ENCODE data around the gene IFI27L1.

The IFI27L1 gene

DNA sequence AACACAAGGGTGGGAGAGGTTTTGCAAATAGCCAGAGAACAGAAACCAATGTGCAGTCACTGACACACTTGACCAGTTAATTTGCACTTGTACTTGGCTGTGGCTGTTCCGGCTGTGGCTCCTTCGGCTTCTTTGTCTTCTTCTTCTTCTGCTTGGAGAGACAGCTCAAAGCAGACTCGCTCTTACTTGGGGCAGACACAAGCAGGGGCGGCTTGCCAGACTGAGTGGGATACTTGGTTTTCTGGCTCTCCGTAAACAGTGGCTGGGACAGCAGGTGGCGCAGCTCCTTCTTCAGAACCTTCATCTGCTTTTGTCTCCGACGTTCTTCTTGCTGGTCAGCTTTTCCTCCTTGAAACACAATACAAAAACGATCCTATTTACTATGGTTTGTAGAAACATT is 30.0 kb upstream of the IFI27L1 start:
- Histone ChIP-seq H3K27me3 (ENCODE audit: insufficient read depth, low read length, poor library complexity, severe bottlenecking) (no peaks in the 10 kb centered on the region), H3F3A (ENCODE audit: low read depth) (no peaks in the 10 kb centered on the region), H3K9me2 (replicated peaks; ENCODE audit: low read depth, low read length) (no peaks in the 10 kb centered on the region), H3K79me2 (ENCODE audit: insufficient read depth, low read length) (no peaks in the 10 kb centered on the region), H3K9me3 (ENCODE audit: insufficient read depth, low read depth, low read length) (no peaks in the 10 kb centered on the region), H3K4me2 (ENCODE audit: low read depth, low read length, poor library complexity, severe bottlenecking) (no peak overlapping the region), H2AFZ (ENCODE audit: low read length) (no peak overlapping the region), H3K36me3 (ENCODE audit: insufficient read depth, low read length) (peaks cover 95% of the 10 kb centered on the region; the same call in 1 of the 2 replicates), H3K4me1 (ENCODE audit: insufficient read depth, low read length, poor library complexity, severe bottlenecking) (no peaks in the 10 kb centered on the region), H3K9ac (ENCODE audit: low read depth, low read length, poor library complexity, severe bottlenecking) (no peak overlapping the region), H3K4me3 (ENCODE audit: low read length, poor library complexity, severe bottlenecking) (no peak overlapping the region), H4K20me1 (ENCODE audit: insufficient read depth, low read length, poor library complexity, severe bottlenecking) (no peaks in the 10 kb centered on the region)
- TF ChIP-seq EZH2phosphoT487 (IDR thresholded peaks at IDR 0.05; ENCODE audit: borderline replicate concordance), result no peak
- TF ChIP-seq, protein P1, sequence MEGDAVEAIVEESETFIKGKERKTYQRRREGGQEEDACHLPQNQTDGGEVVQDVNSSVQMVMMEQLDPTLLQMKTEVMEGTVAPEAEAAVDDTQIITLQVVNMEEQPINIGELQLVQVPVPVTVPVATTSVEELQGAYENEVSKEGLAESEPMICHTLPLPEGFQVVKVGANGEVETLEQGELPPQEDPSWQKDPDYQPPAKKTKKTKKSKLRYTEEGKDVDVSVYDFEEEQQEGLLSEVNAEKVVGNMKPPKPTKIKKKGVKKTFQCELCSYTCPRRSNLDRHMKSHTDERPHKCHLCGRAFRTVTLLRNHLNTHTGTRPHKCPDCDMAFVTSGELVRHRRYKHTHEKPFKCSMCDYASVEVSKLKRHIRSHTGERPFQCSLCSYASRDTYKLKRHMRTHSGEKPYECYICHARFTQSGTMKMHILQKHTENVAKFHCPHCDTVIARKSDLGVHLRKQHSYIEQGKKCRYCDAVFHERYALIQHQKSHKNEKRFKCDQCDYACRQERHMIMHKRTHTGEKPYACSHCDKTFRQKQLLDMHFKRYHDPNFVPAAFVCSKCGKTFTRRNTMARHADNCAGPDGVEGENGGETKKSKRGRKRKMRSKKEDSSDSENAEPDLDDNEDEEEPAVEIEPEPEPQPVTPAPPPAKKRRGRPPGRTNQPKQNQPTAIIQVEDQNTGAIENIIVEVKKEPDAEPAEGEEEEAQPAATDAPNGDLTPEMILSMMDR (conservative IDR thresholded peaks at IDR 0.05; ENCODE audit: low read length), result peak; percentile 42

DNA sequence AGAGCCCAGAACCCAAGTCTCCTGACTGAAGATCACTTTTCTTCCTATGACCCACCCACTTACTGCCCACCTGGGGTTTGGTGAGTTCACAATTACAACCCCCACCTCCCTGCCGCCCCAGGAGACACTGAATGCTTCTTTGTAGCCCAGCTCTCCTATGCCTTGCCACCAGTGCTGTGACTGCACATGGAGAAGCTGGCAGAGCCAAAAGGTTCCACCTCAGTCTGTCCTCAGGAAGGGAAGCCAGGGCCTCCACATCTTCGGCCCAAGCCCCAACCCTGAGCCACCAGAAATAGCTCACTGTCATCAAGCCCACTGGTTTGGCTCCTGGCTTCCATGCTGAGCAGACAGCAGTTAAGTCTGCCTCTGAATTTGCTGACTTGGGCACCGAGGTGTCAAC is 29.3 kb upstream of the IFI27L1 start:
- Histone ChIP-seq H3K36me3 (ENCODE audit: insufficient read depth, low read length) (peaks cover 95% of the 10 kb centered on the region; the same call in 1 of the 2 replicates), H3K4me1 (ENCODE audit: insufficient read depth, low read length, poor library complexity, severe bottlenecking) (no peaks in the 10 kb centered on the region)
- no peak for TF ChIP-seq EZH2phosphoT487 (IDR thresholded peaks at IDR 0.05; ENCODE audit: borderline replicate concordance)
- TF ChIP-seq, protein P1 (conservative IDR thresholded peaks at IDR 0.05; ENCODE audit: low read length), result no peak

DNA sequence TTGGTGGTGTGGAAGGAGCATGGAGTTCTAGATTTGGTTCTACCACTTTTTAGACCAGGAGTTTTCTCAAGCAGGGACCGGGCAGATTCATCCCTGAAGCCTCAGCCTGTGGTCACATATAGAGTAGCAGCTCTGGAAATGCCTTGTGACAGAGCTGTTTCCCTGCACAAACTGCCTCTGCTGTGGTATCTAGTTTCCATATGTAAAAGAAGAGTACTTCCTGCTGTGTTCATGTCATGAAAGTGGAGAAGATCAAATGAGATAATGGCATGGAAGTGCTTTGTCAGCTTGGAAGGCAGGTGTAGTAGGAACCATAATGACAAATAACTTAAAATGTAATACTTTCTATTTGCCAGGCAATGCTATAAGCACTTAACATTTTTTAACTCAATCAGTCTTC is 28.9 kb upstream of the IFI27L1 start:
- Histone ChIP-seq H3K79me2 (ENCODE audit: insufficient read depth, low read length) (no peaks in the 10 kb centered on the region), H3K9me2 (replicated peaks; ENCODE audit: low read depth, low read length) (no peaks in the 10 kb centered on the region), H2AFZ (ENCODE audit: low read length) (no peak overlapping the region), H3K27me3 (ENCODE audit: insufficient read depth, low read length, poor library complexity, severe bottlenecking) (no peaks in the 10 kb centered on the region), H3F3A (ENCODE audit: low read depth) (no peaks in the 10 kb centered on the region), H3K4me3 (ENCODE audit: low read length, poor library complexity, severe bottlenecking) (no peak overlapping the region), H3K4me2 (ENCODE audit: low read depth, low read length, poor library complexity, severe bottlenecking) (no peak overlapping the region), H3K9me3 (ENCODE audit: insufficient read depth, low read depth, low read length) (no peaks in the 10 kb centered on the region), H3K36me3 (ENCODE audit: insufficient read depth, low read length) (peaks cover 95% of the 10 kb centered on the region), H3K4me1 (ENCODE audit: insufficient read depth, low read length, poor library complexity, severe bottlenecking) (no peaks in the 10 kb centered on the region), H4K20me1 (ENCODE audit: insufficient read depth, low read length, poor library complexity, severe bottlenecking) (no peaks in the 10 kb centered on the region), H3K9ac (ENCODE audit: low read depth, low read length, poor library complexity, severe bottlenecking) (no peak overlapping the region)
- TF ChIP-seq, protein P1 (conservative IDR thresholded peaks at IDR 0.05; ENCODE audit: low read length), result no peak
- no peak for TF ChIP-seq EZH2phosphoT487 (IDR thresholded peaks at IDR 0.05; ENCODE audit: borderline replicate concordance)

More for the DNA sequence above, 29.3 kb upstream of the IFI27L1 start:
- Histone ChIP-seq H3F3A (ENCODE audit: low read depth) (no peaks in the 10 kb centered on the region), H3K27me3 (ENCODE audit: insufficient read depth, low read length, poor library complexity, severe bottlenecking) (no peaks in the 10 kb centered on the region), H3K4me3 (ENCODE audit: low read length, poor library complexity, severe bottlenecking) (no peak overlapping the region), H3K9me2 (replicated peaks; ENCODE audit: low read depth, low read length) (no peaks in the 10 kb centered on the region), H3K9me3 (ENCODE audit: insufficient read depth, low read depth, low read length) (no peaks in the 10 kb centered on the region), H4K20me1 (ENCODE audit: insufficient read depth, low read length, poor library complexity, severe bottlenecking) (no peaks in the 10 kb centered on the region), H3K9ac (ENCODE audit: low read depth, low read length, poor library complexity, severe bottlenecking) (no peak overlapping the region), H3K4me2 (ENCODE audit: low read depth, low read length, poor library complexity, severe bottlenecking) (no peak overlapping the region), H2AFZ (ENCODE audit: low read length) (no peak overlapping the region), H3K79me2 (ENCODE audit: insufficient read depth, low read length) (no peaks in the 10 kb centered on the region)

All from Loucy (cell line).